22Rv1 (cell line): Measurements from ENCODE around the gene HDGFL1.

Source experiments
- H3K27ac ChIP-seq: fragments of 450-650 bp; 2 replicates; pipeline ENCODE4 v1.5.1; 2017
- CTCF ChIP-seq: fragments of 450-650 bp; IDR thresholded peaks from 2 replicates; pipeline ENCODE4 v1.5.1; 2017; ENCODE audit warnings: mild to moderate bottlenecking
- ZFX ChIP-seq: fragments of 450-650 bp; IDR thresholded peaks from 2 replicates; pipeline ENCODE4 v1.6.1; 2017; ENCODE audit warnings: antibody characterized with exemption, borderline replicate concordance

HDGFL1 gene

GRCh38 chr6:22545051-22545450 lies 24.3 kb upstream of the HDGFL1 start:
- TF ChIP-seq CTCF (no peak), ZFX (no peak)
- no peak overlapping the region for H3K27ac ChIP-seq

GRCh38 chr6:22546236-22546635 lies 23.1 kb upstream of the HDGFL1 start:
- TF ChIP-seq ZFX = no peak
- TF ChIP-seq CTCF = no peak
- H3K27ac ChIP-seq = no peak overlapping the region

GRCh38 chr6:22550971-22551670 lies 18.2 kb upstream of the HDGFL1 start:
- H3K27ac ChIP-seq = no peak overlapping the region
- TF ChIP-seq CTCF (no peak), ZFX (no peak)

GRCh38 chr6:22556266-22556665 lies 13.1 kb upstream of the HDGFL1 start:
- H3K27ac ChIP-seq = no peak overlapping the region
- TF ChIP-seq ZFX = no peak
- no peak for TF ChIP-seq CTCF

GRCh38 chr6:22557007-22557406 lies 12.4 kb upstream of the HDGFL1 start:
- no peak for TF ChIP-seq CTCF
- no peak overlapping the region for H3K27ac ChIP-seq

- TF ChIP-seq CTCF = no peak
- TF ChIP-seq ZFX = no peak
Measured at GRCh38 chr6:22558288-22558882, 11.0 kb upstream of the HDGFL1 start.

GRCh38 chr6:22568854-22569253 lies 512 bp upstream of the HDGFL1 start:
- H3K27ac ChIP-seq = no peak overlapping the region
- TF ChIP-seq ZFX (no peak), CTCF (no peak)

More at GRCh38 chr6:22558288-22558882, 11.0 kb upstream of the HDGFL1 start:
- H3K27ac ChIP-seq = peak overlapping the region; percentile 63
